GM12891 (cell line): ENCODE data around the gene HOXA11.

Experiments
- DNase-seq: peaks from one replicate; pipeline ENCODE4 v3.0.0; 2011; ENCODE audit warnings: low spot score; ENCODE audit not compliant: insufficient read length
- FAIRE-seq: peaks from 2 replicates; lab custom pipeline; 2011; peaks lifted over from hg19 to GRCh38; lab: Jason Lieb, UNC
- PAX5 ChIP-seq: IDR thresholded peaks from 2 replicates; pipeline ENCODE4 v1.6.1; 2011; ENCODE audit warnings: low read length, moderate library complexity, mild to moderate bottlenecking; ENCODE audit not compliant: insufficient read depth, severe bottlenecking
- POLR2A ChIP-seq: IDR thresholded peaks from 2 replicates; pipeline ENCODE4 v1.6.1; 2011; ENCODE audit warnings: low read depth, low read length, control low read depth
- POLR2AphosphoS5 ChIP-seq: IDR thresholded peaks from 2 replicates; pipeline ENCODE4 v1.6.1; 2011; ENCODE audit warnings: low read depth, low read length, control low read depth
- POU2F2 ChIP-seq: IDR thresholded peaks from 2 replicates; pipeline ENCODE4 v1.6.1; 2011; ENCODE audit warnings: low read depth, mild to moderate bottlenecking, control low read depth, low read length, moderate library complexity
- SPI1 ChIP-seq: IDR thresholded peaks from 2 replicates; pipeline ENCODE4 v1.6.1; 2011; ENCODE audit warnings: low read depth, low read length, control low read depth
- TAF1 ChIP-seq: IDR thresholded peaks from 2 replicates; pipeline ENCODE4 v1.6.1; 2011; ENCODE audit warnings: low read depth, low read length, control low read depth

The HOXA11 gene

GRCh38 chr7:27163288-27164044, 21.6 kb downstream of the HOXA11 start:
- FAIRE-seq = no peak
- no peak for DNase-seq
- TF ChIP-seq POLR2AphosphoS5 (no peak), POLR2A (no peak), TAF1 (no peak), POU2F2 (no peak), SPI1 (no peak), PAX5 (no peak)

DNA sequence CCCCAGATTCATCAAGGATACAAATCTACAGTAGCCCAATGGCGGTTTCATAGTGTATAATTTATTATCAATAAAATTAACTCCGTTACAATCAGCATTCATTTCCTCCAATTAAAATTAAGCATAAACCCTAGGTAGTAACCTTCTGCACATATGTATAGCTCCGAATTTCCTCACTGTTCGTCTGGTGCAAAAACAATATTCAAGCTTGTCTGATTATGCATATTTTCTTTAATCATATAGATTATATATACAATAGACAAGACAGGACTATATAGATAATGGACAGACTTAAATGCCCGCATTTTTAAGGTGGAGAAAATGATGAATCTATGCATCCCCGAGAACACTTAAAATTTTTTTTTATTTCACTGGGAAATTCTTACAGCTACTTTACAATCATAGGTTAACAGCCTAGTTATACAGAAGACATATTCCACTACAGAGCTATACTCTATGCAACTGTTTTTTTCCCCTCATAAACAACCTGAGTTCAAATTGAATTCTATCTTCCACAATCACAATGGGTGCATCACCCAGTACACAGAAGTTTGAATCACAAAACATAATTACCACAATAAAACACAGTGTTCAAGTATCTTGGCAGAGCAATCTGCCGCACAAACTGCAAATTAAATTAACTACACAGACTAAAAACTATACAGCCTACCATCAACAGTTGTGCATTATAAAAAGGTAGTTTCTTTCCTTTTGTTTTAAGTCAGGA, 22.3 kb downstream of the HOXA11 start:
- no peak for TF ChIP-seq POU2F2
- DNase-seq (no peak), FAIRE-seq (no peak)

GRCh38 chr7:27161721-27162560, 23.1 kb downstream of the HOXA11 start:
- FAIRE-seq = no peak
- TF ChIP-seq PAX5 (no peak), TAF1 (no peak), POLR2A (no peak), POLR2AphosphoS5 (no peak), POU2F2 (no peak), SPI1 (no peak)
- DNase-seq = no peak

GRCh38 chr7:27161214-27161720, 23.8 kb downstream of the HOXA11 start:
- FAIRE-seq (no peak), DNase-seq (no peak)
- TF ChIP-seq TAF1 (no peak), PAX5 (no peak), POU2F2 (no peak), POLR2AphosphoS5 (no peak), POLR2A (no peak), SPI1 (no peak)

GRCh38 chr7:27160546-27161213, 24.4 kb downstream of the HOXA11 start:
- peak; percentile 86 for FAIRE-seq
- TF ChIP-seq POU2F2 = no peak
- no peak for TF ChIP-seq POLR2A
- DNase-seq = peak; percentile 90

- DNase-seq (no peak), FAIRE-seq (no peak)
- no peak for TF ChIP-seq POLR2AphosphoS5
- no peak for TF ChIP-seq TAF1
- TF ChIP-seq PAX5 = no peak
- TF ChIP-seq POU2F2 = no peak
- no peak for TF ChIP-seq SPI1
- no peak for TF ChIP-seq POLR2A
Measured at GRCh38 chr7:27160145-27160545, 24.9 kb downstream of the HOXA11 start.

GRCh38 chr7:27159266-27160144, 25.5 kb downstream of the HOXA11 start:
- no peak for DNase-seq
- TF ChIP-seq TAF1 = no peak
- TF ChIP-seq SPI1 = no peak
- TF ChIP-seq POU2F2 = no peak
- no peak for TF ChIP-seq POLR2AphosphoS5
- no peak for TF ChIP-seq POLR2A
- no peak for TF ChIP-seq PAX5
- no peak for FAIRE-seq

- TF ChIP-seq TAF1 (no peak), POLR2AphosphoS5 (no peak), POLR2A (no peak), PAX5 (no peak), SPI1 (no peak), POU2F2 (no peak)
- no peak for DNase-seq
- FAIRE-seq = no peak
Measured at GRCh38 chr7:27158436-27159265, 26.4 kb downstream of the HOXA11 start.
